ENCODE measurements around the gene GARRE1.
"Not testable (repeated sequence)": the region's sequence is repeated elsewhere in the genome, so short reads cannot be mapped to it uniquely, and the experiment has no call there.

The GARRE1 gene

GRCh38 chr19:34230820-34231219 lies 23.5 kb upstream of the GARRE1 start:
- DNase-seq (ENCODE audit: low read depth): no peak

GRCh38 chr19:34231439-34231838 lies 22.9 kb upstream of the GARRE1 start:
- DNase-seq (ENCODE audit: low read depth): no peak

- DNase-seq (ENCODE audit: low read depth): no peak
These were observed 21.5 kb upstream of the GARRE1 start for GRCh38 chr19:34232566-34233481.

GRCh38 chr19:34235425-34235940 lies 18.9 kb upstream of the GARRE1 start:
- DNase-seq (ENCODE audit: low read depth): no peak

GRCh38 chr19:34236035-34236987 lies 18.0 kb upstream of the GARRE1 start:
- DNase-seq (ENCODE audit: low read depth): no peak

GRCh38 chr19:34237283-34237682 lies 17.1 kb upstream of the GARRE1 start:
- DNase-seq (ENCODE audit: low read depth): no peak

GRCh38 chr19:34237939-34238338 lies 16.4 kb upstream of the GARRE1 start:
- no peak for DNase-seq (ENCODE audit: low read depth)

GRCh38 chr19:34241513-34242337 lies 12.6 kb upstream of the GARRE1 start:
- no peak for DNase-seq (ENCODE audit: low read depth)

- not testable (repeated sequence) for DNase-seq (ENCODE audit: low read depth)
These were observed 11.0 kb upstream of the GARRE1 start for GRCh38 chr19:34243138-34243875.

- no peak for DNase-seq (ENCODE audit: low read depth)
These were observed 10.3 kb upstream of the GARRE1 start for GRCh38 chr19:34243876-34244578.

GRCh38 chr19:34244611-34245299 lies 9.6 kb upstream of the GARRE1 start:
- no peak for DNase-seq (ENCODE audit: low read depth)

- DNase-seq (ENCODE audit: low read depth): no peak
These were observed 8.0 kb upstream of the GARRE1 start for GRCh38 chr19:34246340-34246739.

- no peak for DNase-seq (ENCODE audit: low read depth)
These were observed 5.4 kb upstream of the GARRE1 start for GRCh38 chr19:34248941-34249340.

- not testable (repeated sequence) for DNase-seq (ENCODE audit: low read depth)
These were observed 1.2 kb upstream of the GARRE1 start for GRCh38 chr19:34253167-34253566.

- not testable (repeated sequence) for DNase-seq (ENCODE audit: low read depth)
These were observed 691 bp upstream of the GARRE1 start for GRCh38 chr19:34253681-34254045.

GRCh38 chr19:34254698-34255432 lies 511 bp downstream of the GARRE1 start:
- DNase-seq (ENCODE audit: low read depth): no peak

- DNase-seq (ENCODE audit: low read depth): no peak
These were observed 1.2 kb downstream of the GARRE1 start for GRCh38 chr19:34255546-34255945.

GRCh38 chr19:34256835-34257558 lies 2.6 kb downstream of the GARRE1 start:
- DNase-seq (ENCODE audit: low read depth): no peak

Measured in stimulated activated CD8-positive, alpha-beta memory T cell treated with anti-CD3 and anti-CD28 coated beads, Interleukin-7, amount 100 ng/mL, for 24 hours (primary cell).